GM21717 (cell line): ENCODE data around the gene PPP2R3C.
A peak's percentile ranks its signal among the peaks of the same experiment; 100 is the strongest.
"Not testable (repeated sequence)": the region's sequence is repeated elsewhere in the genome, so short reads cannot be mapped to it uniquely, and the experiment has no call there.

Experiments
- ATAC-seq: cut with Tn5 transposase; IDR thresholded peaks from one replicate; pipeline ENCODE4 v1.9.1; 2021; ENCODE audit warnings: mild to moderate bottlenecking, moderate library complexity; ENCODE audit not compliant: unreplicated experiment

PPP2R3C gene

GRCh38 chr14:35065731-35066130 lies 56.1 kb downstream of the PPP2R3C start:
- not testable (repeated sequence) for ATAC-seq

- ATAC-seq, result not testable (repeated sequence)
These were observed 60.5 kb downstream of the PPP2R3C start for GRCh38 chr14:35061113-35061791.

- no peak for ATAC-seq
These were observed 69.2 kb downstream of the PPP2R3C start for GRCh38 chr14:35052637-35053036.

- no peak for ATAC-seq
These were observed 70.0 kb downstream of the PPP2R3C start for GRCh38 chr14:35051796-35052195.

- ATAC-seq, result no peak
These were observed 71.1 kb downstream of the PPP2R3C start for GRCh38 chr14:35050652-35051051.

- ATAC-seq, result no peak
These were observed 73.7 kb downstream of the PPP2R3C start for GRCh38 chr14:35047976-35048513.

- ATAC-seq, result peak; percentile 33
These were observed 74.8 kb downstream of the PPP2R3C start for GRCh38 chr14:35046751-35047536.

- peak; percentile 88 for ATAC-seq
These were observed 75.6 kb downstream of the PPP2R3C start, which contains the start of gene FAM177A1 for GRCh38 chr14:35046048-35046750. TSS of gene FAM177A1 (plus strand) at chr14:35046272. CDS start at chr14:35046464, 192 bp downstream.

GRCh38 chr14:35045798-35046047 lies 76.1 kb downstream of the PPP2R3C start:
- no peak for ATAC-seq

- ATAC-seq, result no peak
These were observed 76.6 kb downstream of the PPP2R3C start for GRCh38 chr14:35044939-35045797.

GRCh38 chr14:35043046-35043445 lies 78.7 kb downstream of the PPP2R3C start:
- ATAC-seq, result no peak

- ATAC-seq, result no peak
These were observed 79.2 kb downstream of the PPP2R3C start for GRCh38 chr14:35042632-35043031.

GRCh38 chr14:35038312-35038711 lies 83.5 kb downstream of the PPP2R3C start:
- ATAC-seq, result not testable (repeated sequence)
